ENCODE results near the gene WAPL.

Gene WAPL

GRCh38 chr10:86387178-86387794 lies 134.3 kb downstream of the WAPL start:
- DNase-seq: no peak

DNA sequence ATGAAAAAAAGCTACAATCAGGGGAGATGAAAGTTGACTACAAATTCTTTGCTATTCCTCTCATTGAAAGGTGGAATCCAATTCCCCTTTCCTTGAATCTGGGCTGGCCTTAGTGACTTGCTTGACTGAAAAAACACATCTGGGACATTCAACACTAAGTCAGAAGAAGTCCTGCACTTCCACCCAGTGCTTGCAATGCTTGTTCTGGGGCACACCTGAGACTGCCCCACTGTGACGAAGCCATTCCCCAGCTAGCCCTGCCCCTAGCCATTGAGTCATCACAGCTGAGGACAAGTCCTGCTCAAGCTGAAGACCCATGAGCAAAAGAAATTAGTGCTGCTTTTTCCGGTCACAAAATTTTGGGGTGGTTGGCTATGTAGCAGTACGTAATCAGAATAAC lies 135.8 kb downstream of the WAPL start:
- DNase-seq: no peak
